ENCODE results near the gene ABCB11. TPM values are rescaled to one million over a fixed set of nuclear protein-coding genes. Genes with fewer than 3 reads are reported as not detected.

The ABCB11 gene
- total RNA-seq, 1 experiment from 2014 or later, result 0.12 TPM

GRCh38 chr2:169046440-169047151 is 15.5 kb upstream of the ABCB11 start:
- no peaks in the 10 kb centered on the region for H3K9me3 ChIP-seq (ENCODE audit: control insufficient read depth in 1 of 2, insufficient read depth in 1 of 2, low read depth in 1 of 2, low read length in 2 of 2)
- no peak overlapping the region for H3K9ac ChIP-seq (ENCODE audit: low read length)
- BruUV-seq (replicated peaks), result no TSS peak
- no peaks in the 10 kb centered on the region for H3K36me3 ChIP-seq (ENCODE audit: control insufficient read depth in 1 of 2, insufficient read depth in 2 of 2, low read length in 2 of 2)
- DNase-seq (ENCODE audit: low read depth, low spot score), result no peak
- no peak overlapping the region for H3K4me2 ChIP-seq (ENCODE audit: low read length)
- ChIA-PET RAD21 (ENCODE audit: low non-redundant PET in 1 of 2, low total read pairs in 2 of 2, uncharacterized antibody in 2 of 2, unreplicated experiment in 2 of 2) (no interaction called here), CTCF (no interaction called here), POLR2A (no interaction called here)
- H4K20me1 ChIP-seq (ENCODE audit: insufficient read depth), result no peaks in the 10 kb centered on the region
- no peak overlapping the region for H3K4me3 ChIP-seq (replicated peaks in 1 of 2; ENCODE audit: low read depth in 1 of 2, low read length in 2 of 2)
- H2AFZ ChIP-seq (ENCODE audit: low read depth, low read length, poor library complexity, severe bottlenecking), result no peak overlapping the region
- H3K27ac ChIP-seq (ENCODE audit: low read depth, low read length), result no peak overlapping the region
- ATAC-seq, result no peak
- H3K9me2 ChIP-seq (ENCODE audit: insufficient read depth), result no peaks in the 10 kb centered on the region
- TF ChIP-seq JUND (IDR thresholded peaks at IDR 0.05) (no peak), POLR2AphosphoS5 (IDR thresholded peaks at IDR 0.05; ENCODE audit: low read depth, low read length) (no peak), ELF1 (IDR thresholded peaks at IDR 0.05; ENCODE audit: borderline replicate concordance, low read depth) (no peak), CEBPB (IDR thresholded peaks at IDR 0.05; ENCODE audit: low read depth) (no peak), CBX3 (IDR thresholded peaks at IDR 0.05; ENCODE audit: low read depth) (no peak), ZFX (IDR thresholded peaks at IDR 0.05) (no peak), TCF7L2 (IDR thresholded peaks at IDR 0.05; ENCODE audit: borderline replicate concordance, extremely low read depth, insufficient read depth, insufficient read length) (no peak), EGR1 (IDR thresholded peaks at IDR 0.05; ENCODE audit: low read depth) (no peak), RAD21 (IDR thresholded peaks at IDR 0.05; ENCODE audit: low read depth) (no peak), SRF (IDR thresholded peaks at IDR 0.05; ENCODE audit: low read depth) (no peak), SP1 (IDR thresholded peaks at IDR 0.05; ENCODE audit: low read depth) (no peak), EZH2 (IDR thresholded peaks at IDR 0.05) (no peak)
- TF ChIP-seq, protein P1, sequence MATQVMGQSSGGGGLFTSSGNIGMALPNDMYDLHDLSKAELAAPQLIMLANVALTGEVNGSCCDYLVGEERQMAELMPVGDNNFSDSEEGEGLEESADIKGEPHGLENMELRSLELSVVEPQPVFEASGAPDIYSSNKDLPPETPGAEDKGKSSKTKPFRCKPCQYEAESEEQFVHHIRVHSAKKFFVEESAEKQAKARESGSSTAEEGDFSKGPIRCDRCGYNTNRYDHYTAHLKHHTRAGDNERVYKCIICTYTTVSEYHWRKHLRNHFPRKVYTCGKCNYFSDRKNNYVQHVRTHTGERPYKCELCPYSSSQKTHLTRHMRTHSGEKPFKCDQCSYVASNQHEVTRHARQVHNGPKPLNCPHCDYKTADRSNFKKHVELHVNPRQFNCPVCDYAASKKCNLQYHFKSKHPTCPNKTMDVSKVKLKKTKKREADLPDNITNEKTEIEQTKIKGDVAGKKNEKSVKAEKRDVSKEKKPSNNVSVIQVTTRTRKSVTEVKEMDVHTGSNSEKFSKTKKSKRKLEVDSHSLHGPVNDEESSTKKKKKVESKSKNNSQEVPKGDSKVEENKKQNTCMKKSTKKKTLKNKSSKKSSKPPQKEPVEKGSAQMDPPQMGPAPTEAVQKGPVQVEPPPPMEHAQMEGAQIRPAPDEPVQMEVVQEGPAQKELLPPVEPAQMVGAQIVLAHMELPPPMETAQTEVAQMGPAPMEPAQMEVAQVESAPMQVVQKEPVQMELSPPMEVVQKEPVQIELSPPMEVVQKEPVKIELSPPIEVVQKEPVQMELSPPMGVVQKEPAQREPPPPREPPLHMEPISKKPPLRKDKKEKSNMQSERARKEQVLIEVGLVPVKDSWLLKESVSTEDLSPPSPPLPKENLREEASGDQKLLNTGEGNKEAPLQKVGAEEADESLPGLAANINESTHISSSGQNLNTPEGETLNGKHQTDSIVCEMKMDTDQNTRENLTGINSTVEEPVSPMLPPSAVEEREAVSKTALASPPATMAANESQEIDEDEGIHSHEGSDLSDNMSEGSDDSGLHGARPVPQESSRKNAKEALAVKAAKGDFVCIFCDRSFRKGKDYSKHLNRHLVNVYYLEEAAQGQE (IDR thresholded peaks at IDR 0.05; ENCODE audit: low read depth), result no peak
- no peaks in the 10 kb centered on the region for H3K4me1 ChIP-seq (ENCODE audit: control insufficient read depth in 1 of 2, insufficient read depth in 2 of 2, low read length in 2 of 2)
- no peaks in the 10 kb centered on the region for H3K79me2 ChIP-seq (ENCODE audit: insufficient read depth, low read length)
- no peaks in the 10 kb centered on the region for H3K27me3 ChIP-seq (ENCODE audit: insufficient read depth, low read length)
- intact Hi-C loops (cut with micrococcal nuclease), result no loop called here

Data from HCT116 (cell line).